ENCODE results near the gene SP140L.
"Not testable (repeated sequence)": the region's sequence is repeated elsewhere in the genome, so short reads cannot be mapped to it uniquely, and the experiment has no call there.

The SP140L gene

GRCh38 chr2:230417436-230417835 lies 90.4 kb downstream of the SP140L start:
- DNase-seq, result no peak

GRCh38 chr2:230418341-230419016 lies 91.5 kb downstream of the SP140L start:
- DNase-seq, result no peak

GRCh38 chr2:230419181-230419580 lies 92.2 kb downstream of the SP140L start:
- DNase-seq, result no peak

GRCh38 chr2:230422149-230422548 lies 95.2 kb downstream of the SP140L start:
- no peak for DNase-seq

- no peak for DNase-seq
Observed at GRCh38 chr2:230423851-230424458, 97.0 kb downstream of the SP140L start.

GRCh38 chr2:230425377-230425776 lies 98.4 kb downstream of the SP140L start:
- DNase-seq, result no peak

- no peak for DNase-seq
Observed at GRCh38 chr2:230429513-230429912, 102.5 kb downstream of the SP140L start.

GRCh38 chr2:230430957-230431910 lies 104.2 kb downstream of the SP140L start:
- no peak for DNase-seq

- DNase-seq, result no peak
Observed at GRCh38 chr2:230434677-230435324, 107.8 kb downstream of the SP140L start.

GRCh38 chr2:230435431-230435830 lies 108.4 kb downstream of the SP140L start:
- no peak for DNase-seq

GRCh38 chr2:230439121-230439520 lies 112.1 kb downstream of the SP140L start:
- not testable (repeated sequence) for DNase-seq

- DNase-seq, result no peak
Observed at GRCh38 chr2:230439590-230439989, 112.6 kb downstream of the SP140L start.

GRCh38 chr2:230441227-230441897 lies 114.4 kb downstream of the SP140L start:
- DNase-seq, result no peak

GRCh38 chr2:230443541-230443940 lies 116.5 kb downstream of the SP140L start:
- no peak for DNase-seq

- DNase-seq, result no peak
Observed at GRCh38 chr2:230444832-230445231, 117.8 kb downstream of the SP140L start.

GRCh38 chr2:230447036-230447435 lies 120.0 kb downstream of the SP140L start:
- DNase-seq, result no peak

GRCh38 chr2:230447455-230448451 lies 120.8 kb downstream of the SP140L start:
- no peak for DNase-seq

- DNase-seq, result no peak
Observed at GRCh38 chr2:230449901-230450467, 123.0 kb downstream of the SP140L start.

- no peak for DNase-seq
Observed at GRCh38 chr2:230453006-230453405, 126.0 kb downstream of the SP140L start.
